NCI-H2171 treated with DMSO at 0.1 percent for 48 hours (cell line): ENCODE measurements around the gene FRMPD2.
A peak's percentile ranks its signal among the peaks of the same experiment; 100 is the strongest.

ENCODE experiments used
- DNase-seq: peaks from one replicate; lab custom pipeline; 2025; lab: John Stamatoyannopoulos, UW

The FRMPD2 gene, protein sequence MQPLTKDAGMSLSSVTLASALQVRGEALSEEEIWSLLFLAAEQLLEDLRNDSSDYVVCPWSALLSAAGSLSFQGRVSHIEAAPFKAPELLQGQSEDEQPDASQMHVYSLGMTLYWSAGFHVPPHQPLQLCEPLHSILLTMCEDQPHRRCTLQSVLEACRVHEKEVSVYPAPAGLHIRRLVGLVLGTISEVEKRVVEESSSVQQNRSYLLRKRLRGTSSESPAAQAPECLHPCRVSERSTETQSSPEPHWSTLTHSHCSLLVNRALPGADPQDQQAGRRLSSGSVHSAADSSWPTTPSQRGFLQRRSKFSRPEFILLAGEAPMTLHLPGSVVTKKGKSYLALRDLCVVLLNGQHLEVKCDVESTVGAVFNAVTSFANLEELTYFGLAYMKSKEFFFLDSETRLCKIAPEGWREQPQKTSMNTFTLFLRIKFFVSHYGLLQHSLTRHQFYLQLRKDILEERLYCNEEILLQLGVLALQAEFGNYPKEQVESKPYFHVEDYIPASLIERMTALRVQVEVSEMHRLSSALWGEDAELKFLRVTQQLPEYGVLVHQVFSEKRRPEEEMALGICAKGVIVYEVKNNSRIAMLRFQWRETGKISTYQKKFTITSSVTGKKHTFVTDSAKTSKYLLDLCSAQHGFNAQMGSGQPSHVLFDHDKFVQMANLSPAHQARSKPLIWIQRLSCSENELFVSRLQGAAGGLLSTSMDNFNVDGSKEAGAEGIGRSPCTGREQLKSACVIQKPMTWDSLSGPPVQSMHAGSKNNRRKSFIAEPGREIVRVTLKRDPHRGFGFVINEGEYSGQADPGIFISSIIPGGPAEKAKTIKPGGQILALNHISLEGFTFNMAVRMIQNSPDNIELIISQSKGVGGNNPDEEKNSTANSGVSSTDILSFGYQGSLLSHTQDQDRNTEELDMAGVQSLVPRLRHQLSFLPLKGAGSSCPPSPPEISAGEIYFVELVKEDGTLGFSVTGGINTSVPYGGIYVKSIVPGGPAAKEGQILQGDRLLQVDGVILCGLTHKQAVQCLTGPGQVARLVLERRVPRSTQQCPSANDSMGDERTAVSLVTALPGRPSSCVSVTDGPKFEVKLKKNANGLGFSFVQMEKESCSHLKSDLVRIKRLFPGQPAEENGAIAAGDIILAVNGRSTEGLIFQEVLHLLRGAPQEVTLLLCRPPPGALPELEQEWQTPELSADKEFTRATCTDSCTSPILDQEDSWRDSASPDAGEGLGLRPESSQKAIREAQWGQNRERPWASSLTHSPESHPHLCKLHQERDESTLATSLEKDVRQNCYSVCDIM (N-terminal part only)

DNA sequence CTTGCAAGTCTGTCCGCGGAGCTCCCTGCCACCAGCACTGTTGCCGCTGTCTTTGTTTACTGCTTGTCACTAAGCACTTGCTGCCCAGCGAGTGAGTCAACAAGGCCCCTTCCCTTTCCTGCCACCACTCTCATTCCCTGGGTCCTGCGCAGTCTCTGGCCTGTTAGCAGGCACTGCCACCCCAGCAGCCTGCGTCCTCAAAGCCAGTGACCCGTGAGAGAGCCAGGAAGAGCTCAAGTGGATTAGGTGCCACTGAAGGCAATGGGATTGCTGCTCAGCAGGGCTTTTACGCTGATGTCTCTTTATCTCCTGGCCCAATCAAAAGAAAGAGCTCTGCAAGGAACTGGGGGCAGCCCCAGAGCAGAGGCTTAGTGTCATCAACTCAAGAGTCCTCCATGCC, at the start of gene FRMPD2:
Gene FRMPD2, minus strand, starts transcription at position 61 of the 400 bp plus-strand sequence. CDS start 129 bp downstream, outside the sequence.
- DNase-seq: no peak

DNA sequence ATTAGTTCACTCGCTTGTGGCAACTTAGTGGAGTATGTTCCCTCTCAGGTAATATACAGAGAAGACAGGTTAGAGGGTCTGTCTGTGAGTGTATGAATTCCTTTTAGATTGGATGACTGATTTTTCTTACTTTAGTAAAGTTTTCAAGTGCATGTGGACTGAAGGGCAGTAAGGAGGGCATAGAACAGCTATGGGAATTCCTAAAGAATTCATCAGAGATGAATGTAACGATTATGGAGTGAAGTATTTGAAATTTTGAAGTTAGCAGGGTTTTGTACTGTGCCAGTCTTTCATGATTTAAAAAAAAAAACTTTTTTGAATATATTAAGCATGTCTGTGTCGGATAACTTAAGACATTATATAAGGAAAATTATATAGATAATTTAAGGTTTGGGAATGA, 47.5 kb upstream of the FRMPD2 start:
- no peak for DNase-seq

DNA sequence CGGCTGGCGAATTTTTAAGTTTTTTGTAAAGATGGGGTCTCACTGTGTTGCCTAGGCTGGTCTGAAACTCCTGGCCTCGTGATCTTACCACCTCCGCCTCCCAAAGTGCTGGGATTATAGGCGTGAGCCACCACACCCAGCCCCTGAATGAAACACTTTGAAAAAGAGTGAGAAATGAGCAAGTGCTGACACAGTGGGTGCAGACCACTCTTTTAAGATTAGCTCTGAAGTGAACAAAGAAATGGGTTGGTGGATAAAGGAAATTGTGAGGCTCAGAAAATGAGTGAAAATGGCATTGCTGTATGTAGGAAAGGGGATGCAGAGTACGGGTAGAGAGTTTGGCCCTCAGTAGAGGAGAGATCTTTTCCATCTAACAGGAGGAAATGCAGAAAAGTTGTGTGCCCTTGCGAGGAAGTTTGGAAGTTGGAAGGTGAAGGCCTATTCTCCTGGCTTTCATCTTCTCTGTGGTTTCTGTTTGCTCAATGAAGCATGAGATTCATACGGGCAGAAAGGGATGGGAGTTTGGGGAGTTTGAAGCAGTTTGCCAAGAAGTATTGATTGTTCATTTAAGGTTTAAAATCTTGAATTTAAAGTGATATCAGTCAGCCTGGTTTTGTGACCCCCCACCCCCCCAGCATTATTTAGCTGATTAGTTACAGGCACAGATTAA, 43.0 kb upstream of the FRMPD2 start:
- no peak for DNase-seq

DNA sequence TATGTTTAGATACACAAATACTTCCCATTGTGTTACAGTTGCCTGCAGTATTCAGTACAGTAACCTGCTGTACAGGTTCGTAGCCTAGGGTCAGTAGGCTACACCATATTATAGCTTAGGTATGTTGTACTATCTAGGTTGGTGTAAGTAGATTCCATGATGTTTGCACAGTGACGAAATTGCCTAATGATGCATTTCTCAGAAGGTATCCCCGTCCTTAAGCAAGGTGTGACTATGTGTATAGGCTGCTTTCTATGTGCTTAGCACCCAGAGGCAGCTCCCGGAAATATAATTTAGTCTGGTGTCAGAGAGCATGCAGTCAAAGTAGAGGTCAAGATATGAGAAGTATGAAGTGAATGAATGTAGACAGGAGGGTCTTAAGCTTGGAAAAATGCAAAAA, 41.7 kb upstream of the FRMPD2 start:
- no peak for DNase-seq

DNA sequence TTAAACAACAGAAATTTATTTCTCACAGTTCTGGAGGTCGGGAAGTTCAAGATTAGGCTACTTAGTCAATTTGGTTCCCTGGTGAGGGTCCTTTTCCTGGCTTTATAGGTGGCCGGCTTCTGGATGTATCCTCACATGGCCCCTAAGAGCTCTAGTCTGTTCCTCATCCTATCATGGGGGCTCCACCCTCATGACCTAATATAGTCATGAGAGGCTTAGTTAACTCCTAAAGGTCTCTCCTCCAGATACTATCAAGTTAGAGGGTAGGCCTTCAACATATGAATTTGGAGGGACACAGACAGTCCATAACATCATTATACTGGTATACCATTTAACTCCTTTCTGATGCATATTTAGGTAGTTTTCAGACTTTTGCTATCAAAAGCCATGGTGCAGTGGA, 39.6 kb upstream of the FRMPD2 start:
- DNase-seq: no peak

DNA sequence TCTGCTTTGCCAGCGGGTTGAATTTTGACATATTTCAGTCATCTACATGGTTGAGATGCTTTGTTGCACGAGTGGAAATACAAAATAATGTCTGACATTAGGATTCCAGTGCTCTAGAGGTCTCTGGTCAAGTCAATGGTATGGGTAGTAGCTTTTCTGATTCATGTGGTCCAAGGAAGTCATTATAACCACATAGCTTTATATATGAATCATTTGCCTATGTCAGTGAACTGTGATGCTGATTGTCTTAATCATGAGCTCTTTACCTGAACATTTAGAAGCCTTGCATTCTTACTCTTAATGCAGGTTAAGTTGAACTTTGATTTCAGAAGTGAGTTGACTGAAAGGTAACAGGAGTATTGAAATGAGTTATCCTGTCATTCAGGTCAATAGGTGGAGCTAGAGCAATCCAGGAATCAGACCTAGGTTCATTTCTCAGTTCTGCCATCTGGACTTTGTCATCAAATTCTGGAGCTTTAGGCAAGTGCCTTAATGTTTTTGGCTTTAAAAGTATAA, 35.3 kb upstream of the FRMPD2 start:
- DNase-seq: peak; percentile 19

DNA sequence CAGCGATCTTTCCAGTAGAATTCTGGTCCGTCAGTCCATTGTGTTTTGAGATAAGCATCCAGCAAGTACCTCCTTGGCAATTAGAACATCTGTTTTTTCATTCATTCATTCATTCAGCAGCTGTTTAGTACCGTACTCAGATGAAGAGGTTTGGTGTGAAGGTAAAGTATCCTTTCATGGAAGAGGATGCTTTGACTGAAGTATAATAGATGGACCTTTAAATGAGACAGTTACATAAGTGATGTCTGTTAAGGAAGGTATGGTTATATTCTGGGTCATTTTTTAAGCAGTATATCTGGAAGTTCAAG, 33.2 kb upstream of the FRMPD2 start:
- peak; percentile 2 for DNase-seq

DNA sequence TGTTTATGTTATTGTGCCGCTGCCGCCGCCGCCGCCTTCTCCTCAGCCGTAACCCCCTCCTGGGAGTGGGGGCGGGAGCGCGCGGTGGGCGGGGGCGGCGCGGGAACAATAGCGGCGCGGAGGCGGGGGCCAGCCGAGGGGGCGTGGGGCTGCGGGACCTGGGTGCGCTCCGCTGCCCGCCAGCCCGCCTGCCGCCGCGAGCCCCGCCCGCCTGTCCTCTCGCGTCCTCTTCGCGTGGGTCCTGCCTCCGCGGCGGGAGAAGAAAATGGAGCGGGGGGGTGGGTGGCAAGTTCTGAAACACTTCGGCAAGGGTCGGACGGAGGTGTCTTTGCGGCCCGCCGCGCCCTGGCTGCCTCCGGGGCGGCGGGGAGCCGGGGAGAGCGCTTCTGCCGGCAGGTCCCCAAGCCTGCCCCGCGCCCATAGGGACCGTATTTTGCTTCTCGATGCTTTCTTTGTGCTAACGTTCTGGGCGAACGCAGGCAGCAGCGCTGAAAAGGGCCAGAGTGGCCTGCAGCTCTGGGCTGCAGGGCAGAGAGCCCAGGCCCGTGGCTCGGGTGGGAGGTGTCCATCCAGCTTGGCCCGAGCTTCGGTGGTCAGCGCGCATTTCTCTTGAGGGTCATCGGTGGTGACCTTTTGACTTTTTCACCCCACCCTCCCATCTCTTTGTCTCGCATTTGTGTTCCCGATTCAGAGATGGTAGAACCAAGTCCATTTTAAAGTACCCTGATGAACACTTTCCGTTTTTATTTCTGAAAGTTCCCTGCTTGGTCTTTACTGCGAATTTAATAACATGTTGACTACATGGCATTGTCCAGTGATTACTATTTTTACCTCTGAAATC, 32.6 kb upstream of the FRMPD2 start:
- DNase-seq: peak; percentile 27

DNA sequence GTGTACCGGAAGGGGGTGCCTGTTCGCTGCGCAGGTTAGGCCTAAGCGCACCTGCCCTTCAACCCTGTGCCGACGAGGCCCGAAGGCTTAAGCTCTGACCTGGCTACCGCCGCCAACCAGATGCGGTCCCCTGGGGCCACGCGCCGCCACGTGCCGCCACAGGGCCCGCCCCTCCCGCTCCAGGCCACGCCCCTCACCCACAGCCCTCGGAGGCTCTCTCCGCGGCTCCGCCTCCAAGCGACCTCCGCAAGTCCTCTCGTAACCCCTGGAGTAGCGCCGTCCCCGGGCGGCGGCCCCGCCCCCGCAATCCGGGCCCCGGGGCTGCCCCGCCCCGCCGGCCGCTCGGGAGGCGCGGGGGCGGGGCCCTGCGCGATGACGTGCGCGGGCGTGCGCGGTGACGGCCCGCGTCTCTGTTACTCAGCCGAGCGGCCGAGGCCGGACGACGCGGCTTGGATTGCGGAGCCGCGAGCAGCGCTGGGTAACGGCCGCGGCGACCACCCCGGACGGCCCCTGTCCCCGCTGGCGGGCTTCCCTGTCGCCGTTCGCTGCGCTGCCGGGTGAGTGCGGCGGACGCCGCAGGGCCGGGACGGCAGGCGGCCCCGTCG, 31.9 kb upstream of the FRMPD2 start, which contains the start of gene MAPK8:
Gene MAPK8, plus strand, starts transcription at position 413 of the 605 bp plus-strand sequence. CDS start 94,984 bp downstream, outside the sequence.
- peak; percentile 81 for DNase-seq

DNA sequence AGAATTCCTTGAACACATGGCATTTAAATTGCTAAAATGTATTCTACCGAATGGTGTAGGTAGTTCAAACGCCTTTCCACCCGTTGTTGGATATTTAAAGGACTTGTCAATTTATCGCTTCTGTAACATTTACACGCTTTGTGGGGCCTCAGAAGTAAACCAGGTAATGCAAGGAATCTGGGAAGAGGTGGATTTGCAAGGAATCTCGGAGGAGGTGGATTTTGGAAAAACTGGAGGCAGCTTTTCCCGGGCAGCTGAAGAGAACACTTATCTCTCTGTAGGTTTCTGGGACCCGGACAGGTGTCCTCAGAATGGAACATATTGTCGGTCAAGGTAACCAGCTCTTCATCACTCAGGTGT, 31.4 kb upstream of the FRMPD2 start:
- no peak for DNase-seq

DNA sequence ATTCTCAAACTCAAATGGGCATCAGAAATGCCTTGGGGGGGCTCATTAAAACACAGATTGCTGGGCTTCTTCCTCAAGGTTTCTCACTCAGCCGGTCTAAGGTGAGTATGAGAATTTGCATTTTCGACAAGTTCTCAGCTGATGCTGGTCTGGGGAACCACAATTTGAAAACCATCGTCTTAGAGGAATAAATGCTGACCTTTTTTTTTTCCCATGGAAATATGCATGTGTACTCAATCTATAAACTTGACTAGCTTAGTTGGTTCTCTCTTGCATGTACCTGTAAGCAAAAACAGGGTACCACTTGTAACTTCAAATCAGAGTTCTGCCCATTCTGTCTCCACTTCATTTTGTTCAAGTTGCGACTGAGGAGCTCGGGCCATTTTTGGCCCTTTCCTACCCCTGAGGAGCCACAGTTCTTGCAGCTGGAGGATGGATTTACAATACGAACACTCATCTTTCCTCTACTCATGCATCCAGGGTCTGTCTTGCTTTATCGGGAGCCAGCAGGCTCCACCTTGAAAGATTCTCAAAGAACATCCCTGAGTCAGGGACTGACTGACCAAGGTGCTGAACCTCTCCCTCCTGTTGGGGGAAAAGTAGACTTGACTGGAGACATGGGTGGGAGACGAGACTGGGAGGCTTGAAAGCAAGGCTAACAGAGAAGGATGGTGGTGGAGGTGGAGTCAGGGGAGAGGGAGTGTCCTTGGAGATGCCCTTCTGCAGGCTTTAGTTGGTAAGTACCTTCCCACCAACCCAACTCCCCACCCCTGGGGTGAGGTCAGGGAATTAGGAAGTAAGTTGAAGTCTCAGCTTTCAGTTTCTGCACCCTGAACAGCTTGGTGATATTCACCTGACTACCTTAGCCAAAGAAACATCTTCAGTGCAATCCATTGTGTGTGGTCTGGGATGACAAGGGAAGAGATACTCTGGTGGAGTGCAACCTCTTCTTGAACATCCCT, 28.3 kb upstream of the FRMPD2 start:
- DNase-seq: no peak

DNA sequence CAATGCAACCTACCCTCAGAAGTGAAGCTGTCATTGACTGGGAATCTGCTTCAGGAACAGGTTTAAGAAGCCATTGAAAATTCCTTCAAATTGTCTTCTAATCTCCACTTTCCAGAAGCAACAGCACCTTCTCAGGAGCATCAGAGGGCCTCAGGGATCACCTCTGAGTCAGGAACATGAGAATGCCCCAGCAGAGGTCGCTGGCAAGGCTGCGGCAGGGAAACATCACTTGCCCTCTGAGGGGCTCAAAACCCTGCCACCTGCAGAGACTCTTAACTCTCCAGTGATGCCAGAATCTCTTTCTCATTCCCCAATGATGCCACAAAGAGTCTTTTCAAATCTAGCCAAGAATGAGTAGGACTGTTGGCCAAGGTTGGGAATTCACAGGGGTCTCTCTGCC, 26.1 kb upstream of the FRMPD2 start:
- no peak for DNase-seq

DNA sequence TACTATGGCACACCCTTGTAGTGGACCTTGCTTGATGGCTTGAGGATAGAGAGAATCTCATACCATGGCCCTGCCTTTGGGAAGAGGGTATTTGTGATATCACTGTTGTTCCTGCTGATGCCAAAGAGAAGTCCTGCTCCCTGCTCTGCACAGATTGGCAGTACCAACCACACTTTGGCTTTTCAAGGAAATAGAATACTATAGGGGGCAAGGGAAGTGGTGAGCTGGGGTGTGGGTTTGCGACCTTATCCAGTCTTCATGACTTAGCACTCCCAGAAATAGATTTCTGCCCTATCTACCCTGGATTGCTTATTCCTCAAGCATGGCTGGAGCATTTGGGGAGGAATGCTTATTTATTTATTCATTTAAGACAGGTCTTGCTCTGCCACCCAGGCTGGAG, 25.2 kb upstream of the FRMPD2 start:
- DNase-seq: no peak

DNA sequence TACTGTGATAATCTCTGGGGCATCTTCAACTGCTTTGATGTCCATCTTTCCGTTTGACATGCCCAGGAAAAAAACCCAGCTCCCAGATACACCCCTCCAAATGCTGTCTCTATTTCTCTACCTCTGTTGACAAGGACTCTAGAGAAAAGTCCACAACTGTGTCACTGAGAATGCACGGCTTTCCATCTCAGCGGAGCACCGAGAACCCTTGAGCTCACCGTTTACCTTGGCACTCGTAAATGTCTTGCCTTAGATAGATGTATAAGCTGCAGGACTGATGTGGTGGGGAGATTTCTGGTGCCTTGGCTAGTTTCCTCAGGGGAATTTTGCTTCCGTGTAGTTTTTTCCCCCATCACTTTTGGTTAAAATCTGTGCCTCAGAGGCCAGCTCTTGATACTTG, 24.6 kb upstream of the FRMPD2 start:
- no peak for DNase-seq

DNA sequence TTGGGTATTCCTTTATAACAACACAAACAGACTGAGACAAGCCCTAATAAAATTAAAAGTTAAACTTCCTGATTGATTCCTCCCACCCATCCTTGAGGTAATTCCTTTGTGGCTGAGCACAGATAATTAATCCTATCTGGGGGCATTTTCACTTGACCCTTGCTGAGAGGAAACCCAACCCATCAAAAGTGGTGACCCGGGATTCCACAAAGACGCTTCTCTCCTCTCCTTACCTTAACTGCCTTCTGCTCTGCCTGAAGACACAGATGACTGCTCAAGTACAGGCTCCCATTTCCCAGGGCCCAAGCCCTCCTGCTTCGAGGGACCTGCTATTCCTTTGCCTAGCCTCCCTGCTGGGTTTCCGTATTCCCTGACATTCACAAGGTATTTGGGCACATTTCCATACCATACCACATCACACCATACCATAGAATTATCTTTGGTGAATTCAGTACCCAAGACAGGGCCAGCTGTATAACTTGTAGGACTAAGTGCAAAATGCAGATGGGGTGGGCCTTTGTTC, 22.1 kb upstream of the FRMPD2 start:
- no peak for DNase-seq

DNA sequence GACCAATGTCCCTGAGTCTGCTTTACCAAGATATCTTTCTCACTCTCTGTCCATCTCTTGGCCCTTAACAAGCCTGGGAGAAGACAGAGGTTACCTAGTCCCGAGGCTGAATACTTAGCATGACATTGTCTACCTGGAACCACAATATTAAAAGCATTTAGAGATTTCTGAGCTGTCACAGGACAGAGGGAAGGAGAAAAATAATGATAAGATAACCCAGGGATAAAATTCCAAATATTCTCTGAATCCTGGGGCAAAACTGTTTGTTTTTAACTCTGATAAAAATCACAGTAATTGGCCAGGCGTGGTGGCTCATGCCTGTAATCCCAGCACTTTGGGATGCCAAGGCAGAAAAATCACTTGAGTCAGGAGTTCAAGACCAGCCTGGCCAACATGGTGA, 19.9 kb upstream of the FRMPD2 start:
- no peak for DNase-seq

DNA sequence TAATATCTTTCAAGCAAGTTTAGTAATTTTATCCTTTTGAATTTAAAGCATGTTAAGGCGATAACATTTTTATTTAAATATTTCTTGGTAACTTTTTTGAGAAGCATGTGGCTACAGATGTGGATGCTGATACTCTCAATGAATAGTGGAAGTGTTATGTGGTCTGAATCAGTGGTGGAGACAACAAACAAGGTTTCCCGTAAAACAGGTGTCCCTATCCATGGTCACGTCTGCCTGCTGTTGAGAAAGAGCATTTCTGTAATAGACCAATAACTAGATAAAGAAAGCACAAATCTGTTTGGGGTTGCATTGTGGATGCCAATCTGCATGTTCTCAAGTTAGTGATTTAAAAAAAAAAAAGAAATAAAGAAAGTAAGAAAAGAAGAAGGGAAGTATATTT, 18.1 kb upstream of the FRMPD2 start:
- DNase-seq: no peak

DNA sequence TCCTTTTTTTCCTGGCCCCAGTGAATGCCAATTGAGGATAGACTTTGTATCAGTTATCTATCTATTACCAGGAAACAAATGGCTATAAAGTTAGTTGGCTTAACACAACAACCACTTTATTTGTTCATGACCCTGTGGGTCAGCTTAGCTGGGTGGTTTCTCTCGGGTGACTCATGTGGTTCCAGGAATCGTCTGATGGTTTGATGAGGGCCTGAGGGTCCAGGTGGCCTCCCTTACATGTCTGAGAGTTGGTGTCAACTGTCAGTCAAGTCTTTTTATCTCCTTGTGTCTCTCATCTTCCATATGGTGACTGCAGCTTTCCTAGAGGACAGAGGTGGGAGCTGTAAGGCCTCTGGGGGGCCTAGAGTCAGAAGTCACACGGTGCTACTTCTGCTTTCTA, 16.7 kb upstream of the FRMPD2 start:
- no peak for DNase-seq

DNA sequence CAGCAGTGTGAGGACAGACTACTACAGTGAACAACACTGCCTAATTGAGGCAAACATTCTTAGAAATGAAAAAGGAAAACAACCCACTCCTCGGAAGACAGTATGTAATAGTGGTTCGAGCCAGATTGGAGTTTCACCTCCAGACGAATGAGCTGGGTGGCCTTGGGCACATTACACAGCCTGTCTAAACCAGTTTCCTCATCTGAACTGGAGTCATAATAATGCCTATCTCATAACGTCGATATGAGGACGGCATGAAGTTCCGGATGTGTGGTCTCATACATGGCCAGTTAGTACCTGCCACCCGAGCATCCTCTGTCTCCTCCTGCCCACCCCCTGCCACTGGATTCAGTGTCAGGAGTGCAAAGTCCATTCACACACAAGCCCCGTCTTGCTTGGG, 15.8 kb upstream of the FRMPD2 start:
- no peak for DNase-seq
